Body of pancreas (tissue), 4 donors: ENCODE measurements around the gene MUSTN1.

Source experiments
- POLR2A ChIP-seq, 3 donors: fragments of 450-650 bp; IDR thresholded peaks; one replicate each; pipeline ENCODE4 v1.6.1; 2016; ENCODE audit warnings: antibody characterized with exemption in 3 of 3, mild to moderate bottlenecking in 2 of 3
- TF ChIP-seq, protein P1 (sequence below), 7 experiments: fragments of 450-650 bp in 4 of 7; fragments of 200-600 bp in 3 of 7; sonication (generic) in 3 of 7; IDR thresholded peaks; one replicate each; pipeline ENCODE4 v1.5.1; 2016 to 2019; ENCODE audit warnings: antibody characterized with exemption in 7 of 7

DNA sequence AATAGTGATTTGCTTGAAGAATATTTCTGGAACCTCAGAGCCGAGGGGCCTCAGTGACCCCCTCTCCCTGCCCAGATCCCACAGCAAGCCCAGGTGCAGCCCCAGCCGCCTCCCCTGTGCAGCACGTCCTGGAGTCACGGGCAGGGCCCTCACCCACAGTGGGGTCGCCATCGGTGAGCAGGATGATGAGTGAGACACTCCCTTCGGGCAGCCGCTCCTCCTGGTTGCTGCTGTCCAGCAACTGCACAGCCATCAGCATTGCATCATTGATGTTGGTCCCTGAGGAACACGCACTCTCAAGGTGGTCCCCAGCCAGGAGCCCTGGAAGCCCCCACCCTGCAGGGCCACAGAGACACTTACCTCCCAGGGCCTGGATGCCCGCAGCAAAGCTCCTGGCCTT is 10.8 kb downstream of the MUSTN1 start:
- TF ChIP-seq, protein P1, sequence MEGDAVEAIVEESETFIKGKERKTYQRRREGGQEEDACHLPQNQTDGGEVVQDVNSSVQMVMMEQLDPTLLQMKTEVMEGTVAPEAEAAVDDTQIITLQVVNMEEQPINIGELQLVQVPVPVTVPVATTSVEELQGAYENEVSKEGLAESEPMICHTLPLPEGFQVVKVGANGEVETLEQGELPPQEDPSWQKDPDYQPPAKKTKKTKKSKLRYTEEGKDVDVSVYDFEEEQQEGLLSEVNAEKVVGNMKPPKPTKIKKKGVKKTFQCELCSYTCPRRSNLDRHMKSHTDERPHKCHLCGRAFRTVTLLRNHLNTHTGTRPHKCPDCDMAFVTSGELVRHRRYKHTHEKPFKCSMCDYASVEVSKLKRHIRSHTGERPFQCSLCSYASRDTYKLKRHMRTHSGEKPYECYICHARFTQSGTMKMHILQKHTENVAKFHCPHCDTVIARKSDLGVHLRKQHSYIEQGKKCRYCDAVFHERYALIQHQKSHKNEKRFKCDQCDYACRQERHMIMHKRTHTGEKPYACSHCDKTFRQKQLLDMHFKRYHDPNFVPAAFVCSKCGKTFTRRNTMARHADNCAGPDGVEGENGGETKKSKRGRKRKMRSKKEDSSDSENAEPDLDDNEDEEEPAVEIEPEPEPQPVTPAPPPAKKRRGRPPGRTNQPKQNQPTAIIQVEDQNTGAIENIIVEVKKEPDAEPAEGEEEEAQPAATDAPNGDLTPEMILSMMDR (IDR thresholded peaks at IDR 0.05): no peak
- TF ChIP-seq POLR2A (IDR thresholded peaks at IDR 0.05): no peak
